HepG2 (cell line): ENCODE measurements around the gene FGF1. TPM values are rescaled to one million over a fixed set of nuclear protein-coding genes. Genes with fewer than 3 reads are reported as not detected.

ENCODE experiments used
- ATAC-seq: fragments of 200-7000 bp; cut with Tn5 transposase; 3 replicates; pipeline ENCODE4 v1.9.1; 2020; ENCODE audit warnings: mild to moderate bottlenecking, moderate library complexity
- BruUV-seq: library from RNA; stranded (reverse); fragments of 400-500 nt; replicated peaks from 2 replicates; lab custom pipeline; 2021; lab: Mats Ljungman, UMichigan
- CTCF ChIA-PET: fragments of 300-600 bp; formaldehyde crosslinking; extraction: SDS; loops from one replicate; lab custom pipeline; 2021; ENCODE audit warnings: low total read pairs, inconsistent platforms, low intra/inter-chr PET ratio; lab: Yijun Ruan, JAX
- POLR2A ChIA-PET: fragments of 350-600 bp; sonication (Branson Sonifier 250); formaldehyde crosslinking; loops from one replicate; lab custom pipeline; 2020; ENCODE audit warnings: antibody characterized with exemption, inconsistent platforms; lab: Yijun Ruan, JAX
- DNase-seq: peaks from one replicate; pipeline ENCODE4 v3.0.0-alpha.2; 2015; ENCODE audit warnings: low spot score
- FAIRE-seq: peaks from 3 replicates; lab custom pipeline; 2011; peaks lifted over from hg19 to GRCh38; lab: Jason Lieb, UNC
- H2AFZ ChIP-seq: one replicate; pipeline ENCODE4 v1.6.1; 2011; ENCODE audit warnings: low read length, inconsistent platforms
- H3K27ac ChIP-seq: fragments of 300-600 bp; 3 replicates; pipeline ENCODE4 v1.8.0; 2011; ENCODE audit warnings: mixed run types, mild to moderate bottlenecking, mixed read lengths, low read length, inconsistent platforms; ENCODE audit not compliant: insufficient read depth; ENCODE audit errors: extremely low read length
- H3K27me3 ChIP-seq, 2 experiments: fragments of 200-600 bp in 1 of 2; 2 replicates in 1 of 2; 3 replicates in 1 of 2; pipeline versions ENCODE4 v1.6.0 to v1.8.0; 2011; ENCODE audit warnings: low read length in 2 of 2, mild to moderate bottlenecking in 2 of 2, moderate library complexity in 2 of 2, inconsistent platforms in 1 of 2; ENCODE audit not compliant: insufficient read depth in 2 of 2, control insufficient read depth in 1 of 2
- H3K36me3 ChIP-seq, 2 experiments: fragments of 200-600 bp in 1 of 2; replicated peaks in 1 of 2; 2 replicates in 1 of 2; 3 replicates in 1 of 2; pipeline versions ENCODE4 v1.5.1 to v1.8.0; 2011; ENCODE audit warnings: low read length in 2 of 2, inconsistent platforms in 1 of 2; ENCODE audit not compliant: insufficient read depth in 2 of 2, control insufficient read depth in 1 of 2
- H3K4me1 ChIP-seq: 2 replicates; pipeline ENCODE4 v1.5.1; 2012; ENCODE audit warnings: low read length, inconsistent platforms; ENCODE audit not compliant: insufficient read depth
- H3K4me2 ChIP-seq: 2 replicates; pipeline ENCODE4 v1.6.0; 2011; ENCODE audit warnings: low read depth, low read length, inconsistent platforms
- H3K4me3 ChIP-seq, 3 experiments: fragments of 200-600 bp in 1 of 3; sonication (generic), shearing (Covaris generic) in 1 of 3; replicated peaks in 1 of 3; 2 replicates each; pipeline ENCODE4 v1.5.1; 2011 to 2016; ENCODE audit warnings: low read length in 3 of 3, inconsistent platforms in 2 of 3, low read depth in 2 of 3, mild to moderate bottlenecking in 2 of 3, control low read depth in 1 of 3, mixed read lengths in 1 of 3; ENCODE audit not compliant: insufficient read depth in 1 of 3
- H3K79me2 ChIP-seq: one replicate; pipeline ENCODE4 v1.6.1; 2011; ENCODE audit warnings: low read length, inconsistent platforms; ENCODE audit not compliant: insufficient read depth
- H3K9ac ChIP-seq: 2 replicates; pipeline ENCODE4 v1.6.0; 2011; ENCODE audit warnings: mild to moderate bottlenecking, low read depth, low read length, inconsistent platforms; ENCODE audit not compliant: insufficient read depth
- H3K9me3 ChIP-seq: 2 replicates; pipeline ENCODE4 v1.5.1; 2012; ENCODE audit warnings: mild to moderate bottlenecking, low read length
- H4K20me1 ChIP-seq: 2 replicates; pipeline ENCODE4 v1.6.0; 2011; ENCODE audit warnings: inconsistent platforms, mild to moderate bottlenecking, low read length, moderate library complexity; ENCODE audit not compliant: insufficient read depth
- PHF20 ChIP-seq: sonication (generic); formaldehyde crosslinking; IDR thresholded peaks from 2 replicates; pipeline ENCODE4 v1.5.0; 2020; ENCODE audit warnings: mild to moderate bottlenecking, missing genetic modification reagents
- U2AF1 ChIP-seq: fragments of 200-400 bp; formaldehyde crosslinking; optimal IDR thresholded peaks from 2 replicates; pipeline ENCODE3; 2017; ENCODE audit warnings: mild to moderate bottlenecking, low read depth, low read length
- ZNF30 ChIP-seq: sonication (generic); formaldehyde crosslinking; IDR thresholded peaks from 2 replicates; pipeline ENCODE4 v1.5.0; 2020; ENCODE audit warnings: mild to moderate bottlenecking, missing genetic modification reagents
- ZNF7 ChIP-seq: IDR thresholded peaks from 2 replicates; pipeline ENCODE4 v1.6.1; 2016; ENCODE audit warnings: missing biosample characterization, missing genetic modification reagents
- ZNF782 ChIP-seq: sonication (generic); formaldehyde crosslinking; IDR thresholded peaks from 2 replicates; pipeline ENCODE4 v1.4.0; 2020; ENCODE audit warnings: missing genetic modification reagents, mild to moderate bottlenecking, borderline replicate concordance
- WGBS: methylation state at CpG from one replicate; pipeline ENCODE4 v1.1.6; 2017; ENCODE audit warnings: low lambda C conversion rate; 5-methylcytosine and 5-hydroxymethylcytosine counted together
- in situ Hi-C: cut with HindIII; loops from 2 replicates; pipeline ENCODE4 v1.10.0; 2017; ENCODE audit warnings: low pct_unique_long_range_greater_than_20kb; ENCODE audit not compliant: extremely low pct_ligation_motif_present
- intact Hi-C: fragments of 100-400 bp; cut with micrococcal nuclease; formaldehyde crosslinking; loops from one replicate; pipeline ENCODE4 v1.10.0; 2022; ENCODE audit not compliant: unreplicated experiment
- polyA plus RNA-seq, 8 experiments: library from polyadenylated mRNA; depleted of rRNA in 3 of 8; stranded (reverse) in 7 of 8; unstranded in 1 of 8; fragments of >200 nt; fragmentation: Illumina TruSeq in 4 of 8; extraction: Trizol in 4 of 8; gene quantifications; 2 replicates each; pipeline versions ENCODE4 v1.2.1 to v1.2.3, GENCODE V29; 2011 to 2016; ENCODE audit warnings: low read depth in 4 of 8, missing spikeins in 1 of 8, mixed read lengths in 1 of 8; ENCODE audit not compliant: insufficient read depth in 1 of 8
- total RNA-seq, 5 experiments: library from RNA; depleted of rRNA; stranded (reverse); fragments of >200 nt; fragmentation: Illumina TruSeq; extraction: Trizol; gene quantifications; 2 replicates each; pipeline ENCODE4 v1.2.3, GENCODE V29; 2016; ENCODE audit warnings: low read depth in 1 of 5
- TF ChIP-seq, protein P1 (sequence below): sonication (generic); formaldehyde crosslinking; IDR thresholded peaks from 2 replicates; pipeline ENCODE4 v1.5.0; 2020; ENCODE audit warnings: mild to moderate bottlenecking, missing genetic modification reagents, borderline replicate concordance
- TF ChIP-seq, protein P2 (sequence below): sonication (generic); formaldehyde crosslinking; IDR thresholded peaks from 2 replicates; pipeline ENCODE4 v1.9.0; 2021; ENCODE audit warnings: missing genetic modification reagents, borderline replicate concordance
- TF ChIP-seq, protein P3 (sequence below): sonication (generic); formaldehyde crosslinking; IDR thresholded peaks from 2 replicates; pipeline ENCODE4 v1.5.0; 2020; ENCODE audit warnings: mild to moderate bottlenecking, missing genetic modification reagents
- TF ChIP-seq, protein P4 (sequence below): IDR thresholded peaks from 2 replicates; pipeline ENCODE4 v1.6.1; 2016; ENCODE audit warnings: missing biosample characterization, missing genetic modification reagents, low read depth

The FGF1 gene
- total and polyA plus RNA-seq, 2 of the 13 experiments (the other 11 are each of a cell fraction or from before 2014, with no cell fraction given) = not detected

- H3K4me3 ChIP-seq = no peak overlapping the region
- H3K9me3 ChIP-seq = no peaks in the 10 kb centered on the region
- ATAC-seq (no peak), FAIRE-seq (no peak), DNase-seq (no peak)
- no peaks in the 10 kb centered on the region; the same call in 1 of the 2 replicates for H3K4me1 ChIP-seq
- H3K27me3 ChIP-seq = peaks cover 0 to 6% of the 10 kb centered on the region in 2 experiments; a peak in 1 of 5 replicates
- H3K4me2 ChIP-seq = no peak overlapping the region
- TF ChIP-seq, protein P1, sequence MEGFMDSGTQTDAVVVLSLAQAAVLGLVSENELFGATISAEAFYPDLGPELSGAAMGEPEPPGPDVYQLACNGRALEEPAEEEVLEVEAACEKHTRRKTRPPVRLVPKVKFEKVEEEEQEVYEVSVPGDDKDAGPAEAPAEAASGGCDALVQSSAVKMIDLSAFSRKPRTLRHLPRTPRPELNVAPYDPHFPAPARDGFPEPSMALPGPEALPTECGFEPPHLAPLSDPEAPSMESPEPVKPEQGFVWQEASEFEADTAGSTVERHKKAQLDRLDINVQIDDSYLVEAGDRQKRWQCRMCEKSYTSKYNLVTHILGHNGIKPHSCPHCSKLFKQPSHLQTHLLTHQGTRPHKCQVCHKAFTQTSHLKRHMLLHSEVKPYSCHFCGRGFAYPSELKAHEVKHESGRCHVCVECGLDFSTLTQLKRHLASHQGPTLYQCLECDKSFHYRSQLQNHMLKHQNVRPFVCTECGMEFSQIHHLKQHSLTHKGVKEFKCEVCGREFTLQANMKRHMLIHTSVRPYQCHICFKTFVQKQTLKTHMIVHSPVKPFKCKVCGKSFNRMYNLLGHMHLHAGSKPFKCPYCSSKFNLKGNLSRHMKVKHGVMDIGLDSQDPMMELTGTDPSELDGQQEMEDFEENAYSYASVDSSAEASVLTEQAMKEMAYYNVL (CRISPR knock-in tag) = no peak
- no peak for TF ChIP-seq ZNF30
- TF ChIP-seq, protein P2, sequence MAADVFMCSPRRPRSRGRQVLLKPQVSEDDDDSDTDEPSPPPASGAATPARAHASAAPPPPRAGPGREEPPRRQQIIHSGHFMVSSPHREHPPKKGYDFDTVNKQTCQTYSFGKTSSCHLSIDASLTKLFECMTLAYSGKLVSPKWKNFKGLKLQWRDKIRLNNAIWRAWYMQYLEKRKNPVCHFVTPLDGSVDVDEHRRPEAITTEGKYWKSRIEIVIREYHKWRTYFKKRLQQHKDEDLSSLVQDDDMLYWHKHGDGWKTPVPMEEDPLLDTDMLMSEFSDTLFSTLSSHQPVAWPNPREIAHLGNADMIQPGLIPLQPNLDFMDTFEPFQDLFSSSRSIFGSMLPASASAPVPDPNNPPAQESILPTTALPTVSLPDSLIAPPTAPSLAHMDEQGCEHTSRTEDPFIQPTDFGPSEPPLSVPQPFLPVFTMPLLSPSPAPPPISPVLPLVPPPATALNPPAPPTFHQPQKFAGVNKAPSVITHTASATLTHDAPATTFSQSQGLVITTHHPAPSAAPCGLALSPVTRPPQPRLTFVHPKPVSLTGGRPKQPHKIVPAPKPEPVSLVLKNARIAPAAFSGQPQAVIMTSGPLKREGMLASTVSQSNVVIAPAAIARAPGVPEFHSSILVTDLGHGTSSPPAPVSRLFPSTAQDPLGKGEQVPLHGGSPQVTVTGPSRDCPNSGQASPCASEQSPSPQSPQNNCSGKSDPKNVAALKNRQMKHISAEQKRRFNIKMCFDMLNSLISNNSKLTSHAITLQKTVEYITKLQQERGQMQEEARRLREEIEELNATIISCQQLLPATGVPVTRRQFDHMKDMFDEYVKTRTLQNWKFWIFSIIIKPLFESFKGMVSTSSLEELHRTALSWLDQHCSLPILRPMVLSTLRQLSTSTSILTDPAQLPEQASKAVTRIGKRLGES (CRISPR knock-in tag) = no peak
- TF ChIP-seq ZNF782 (CRISPR knock-in tag) = no peak
- TF ChIP-seq, protein P3, sequence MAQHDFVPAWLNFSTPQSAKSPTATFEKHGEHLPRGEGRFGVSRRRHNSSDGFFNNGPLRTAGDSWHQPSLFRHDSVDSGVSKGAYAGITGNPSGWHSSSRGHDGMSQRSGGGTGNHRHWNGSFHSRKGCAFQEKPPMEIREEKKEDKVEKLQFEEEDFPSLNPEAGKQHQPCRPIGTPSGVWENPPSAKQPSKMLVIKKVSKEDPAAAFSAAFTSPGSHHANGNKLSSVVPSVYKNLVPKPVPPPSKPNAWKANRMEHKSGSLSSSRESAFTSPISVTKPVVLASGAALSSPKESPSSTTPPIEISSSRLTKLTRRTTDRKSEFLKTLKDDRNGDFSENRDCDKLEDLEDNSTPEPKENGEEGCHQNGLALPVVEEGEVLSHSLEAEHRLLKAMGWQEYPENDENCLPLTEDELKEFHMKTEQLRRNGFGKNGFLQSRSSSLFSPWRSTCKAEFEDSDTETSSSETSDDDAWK (CRISPR knock-in tag) = no peak
- TF ChIP-seq PHF20 = no peak
- no peak for TF ChIP-seq U2AF1
- TF ChIP-seq, protein P4, sequence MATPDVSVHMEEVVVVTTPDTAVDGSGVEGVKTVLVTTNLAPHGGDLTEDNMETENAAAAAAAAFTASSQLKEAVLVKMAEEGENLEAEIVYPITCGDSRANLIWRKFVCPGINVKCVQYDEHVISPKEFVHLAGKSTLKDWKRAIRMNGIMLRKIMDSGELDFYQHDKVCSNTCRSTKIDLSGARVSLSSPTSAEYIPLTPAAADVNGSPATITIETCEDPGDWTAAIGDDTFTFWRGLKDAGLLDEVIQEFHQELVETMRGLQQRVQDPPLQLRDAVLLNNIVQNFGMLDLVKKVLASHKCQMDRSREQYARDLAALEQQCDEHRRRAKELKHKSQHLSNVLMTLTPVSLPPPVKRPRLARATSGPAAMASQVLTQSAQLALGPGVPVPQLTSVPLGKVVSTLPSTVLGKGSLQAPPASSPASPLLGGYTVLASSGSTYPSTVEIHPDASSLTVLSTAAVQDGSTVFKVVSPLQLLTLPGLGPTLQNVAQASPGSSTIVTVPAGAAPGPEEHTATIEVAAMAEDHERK (CRISPR knock-in tag) = no peak
- no peak for TF ChIP-seq ZNF7
- no TSS peak for BruUV-seq
- in situ Hi-C loops (loop anchor here (5.0 kb wide), 1 partner anchor 40 kb away; no protein-coding TSS in a partner anchor), intact Hi-C loops (loop anchor here (2.0 kb wide), 1 partner anchor 545 kb away; no protein-coding TSS in a partner anchor)
- CTCF ChIA-PET = interaction anchor here (4.4 kb wide), 1 partner anchor 42 kb away, joined by 76 read pairs; no protein-coding TSS in a partner anchor
- POLR2A ChIA-PET = no interaction called here
- H3K9ac ChIP-seq = no peak overlapping the region
- no peak overlapping the region for H3K27ac ChIP-seq
- WGBS = 52% methylated on average over 7 of the region's 8 CpGs
- no peaks in the 10 kb centered on the region for H4K20me1 ChIP-seq
- no peak overlapping the region for H2AFZ ChIP-seq
- no peaks in the 10 kb centered on the region for H3K36me3 ChIP-seq
- no peaks in the 10 kb centered on the region for H3K79me2 ChIP-seq
These were observed 11.7 kb upstream of the FGF1 start for GRCh38 chr5:142697356-142698255.
